Astrocyte (in vitro differentiated cells and primary cell): ENCODE data around the gene CDK14. TPM values are rescaled to one million over a fixed set of nuclear protein-coding genes. Genes with fewer than 3 reads are reported as not detected.
"Not testable (repeated sequence)": the region's sequence is repeated elsewhere in the genome, so short reads cannot be mapped to it uniquely, and the experiment has no call there.

Source experiments
- DNase-seq: peaks from one replicate; pipeline ENCODE4 v3.0.0-alpha.2; 2010; ENCODE audit warnings: low read depth
- FAIRE-seq: peaks from 2 replicates; lab custom pipeline; 2011; peaks lifted over from hg19 to GRCh38; lab: Jason Lieb, UNC
- H2AFZ ChIP-seq: 2 replicates; pipeline ENCODE4 v1.6.0; 2012; ENCODE audit warnings: low read depth, low read length, inconsistent platforms
- H3K27ac ChIP-seq: 2 replicates; pipeline ENCODE4 v1.5.1; 2011; ENCODE audit warnings: low read depth, low read length, inconsistent platforms
- H3K27me3 ChIP-seq: 2 replicates; pipeline ENCODE4 v1.6.0; 2011; ENCODE audit warnings: low read length, inconsistent platforms; ENCODE audit not compliant: insufficient read depth
- H3K36me3 ChIP-seq: 2 replicates; pipeline ENCODE4 v1.5.1; 2011; ENCODE audit warnings: low read length, inconsistent platforms; ENCODE audit not compliant: insufficient read depth
- H3K4me1 ChIP-seq: 2 replicates; pipeline ENCODE4 v1.5.1; 2011; ENCODE audit warnings: low read length, inconsistent platforms; ENCODE audit not compliant: insufficient read depth
- H3K4me2 ChIP-seq: 2 replicates; pipeline ENCODE4 v1.6.0; 2012; ENCODE audit warnings: low read length, inconsistent platforms
- H3K4me3 ChIP-seq: 2 replicates; pipeline ENCODE4 v1.5.1; 2011; ENCODE audit warnings: low read depth, mild to moderate bottlenecking, low read length, inconsistent platforms; ENCODE audit not compliant: insufficient read depth
- H3K79me2 ChIP-seq: 2 replicates; pipeline ENCODE4 v1.6.0; 2012; ENCODE audit warnings: mild to moderate bottlenecking, low read length, inconsistent platforms; ENCODE audit not compliant: insufficient read depth
- H3K9ac ChIP-seq: 2 replicates; pipeline ENCODE4 v1.6.0; 2012; ENCODE audit warnings: mild to moderate bottlenecking, low read length, inconsistent platforms
- H3K9me3 ChIP-seq: 2 replicates; pipeline ENCODE4 v1.5.1; 2012; ENCODE audit warnings: low read depth, mild to moderate bottlenecking, low read length, inconsistent platforms; ENCODE audit not compliant: insufficient read depth
- H4K20me1 ChIP-seq: 2 replicates; pipeline ENCODE4 v1.6.0; 2012; ENCODE audit warnings: low read length, inconsistent platforms; ENCODE audit not compliant: insufficient read depth
- H3K27ac Mint-ChIP-seq: one replicate; pipeline ENCODE4 v1.8.0; 2021; ENCODE audit warnings: mild to moderate bottlenecking, mixed read lengths; ENCODE audit not compliant: unreplicated experiment
- H3K27me3 Mint-ChIP-seq: one replicate; pipeline ENCODE4 v1.8.0; 2021; ENCODE audit warnings: low read depth, mixed read lengths; ENCODE audit not compliant: unreplicated experiment
- H3K36me3 Mint-ChIP-seq: one replicate; pipeline ENCODE4 v1.8.0; 2021; ENCODE audit warnings: low read depth, mixed read lengths; ENCODE audit not compliant: unreplicated experiment
- H3K4me1 Mint-ChIP-seq: one replicate; pipeline ENCODE4 v1.8.0; 2021; ENCODE audit warnings: low read depth, mixed read lengths; ENCODE audit not compliant: unreplicated experiment
- H3K4me3 Mint-ChIP-seq: one replicate; pipeline ENCODE4 v1.8.0; 2021; ENCODE audit warnings: mild to moderate bottlenecking, moderate library complexity, mixed read lengths; ENCODE audit not compliant: unreplicated experiment
- H3K9me3 Mint-ChIP-seq: one replicate; pipeline ENCODE4 v1.8.0; 2021; ENCODE audit warnings: mild to moderate bottlenecking, mixed read lengths; ENCODE audit not compliant: unreplicated experiment
- EZH2 ChIP-seq: IDR thresholded peaks from 2 replicates; pipeline ENCODE4 v1.6.1; 2012; ENCODE audit warnings: mild to moderate bottlenecking, low read length, inconsistent platforms; ENCODE audit not compliant: insufficient read depth
- total RNA-seq: library from RNA; stranded (reverse); gene quantifications from 2 replicates; pipeline ENCODE4 v1.2.1, GENCODE V29; 2021
- TF ChIP-seq, protein P1 (sequence below): IDR thresholded peaks from 2 replicates; pipeline ENCODE4 v1.5.1; 2011; ENCODE audit warnings: low read depth, mild to moderate bottlenecking, inconsistent platforms, low read length, moderate library complexity; ENCODE audit not compliant: insufficient read depth

The CDK14 gene
- total RNA-seq, 1 donor from 2014 or later: 30.2 TPM

DNA sequence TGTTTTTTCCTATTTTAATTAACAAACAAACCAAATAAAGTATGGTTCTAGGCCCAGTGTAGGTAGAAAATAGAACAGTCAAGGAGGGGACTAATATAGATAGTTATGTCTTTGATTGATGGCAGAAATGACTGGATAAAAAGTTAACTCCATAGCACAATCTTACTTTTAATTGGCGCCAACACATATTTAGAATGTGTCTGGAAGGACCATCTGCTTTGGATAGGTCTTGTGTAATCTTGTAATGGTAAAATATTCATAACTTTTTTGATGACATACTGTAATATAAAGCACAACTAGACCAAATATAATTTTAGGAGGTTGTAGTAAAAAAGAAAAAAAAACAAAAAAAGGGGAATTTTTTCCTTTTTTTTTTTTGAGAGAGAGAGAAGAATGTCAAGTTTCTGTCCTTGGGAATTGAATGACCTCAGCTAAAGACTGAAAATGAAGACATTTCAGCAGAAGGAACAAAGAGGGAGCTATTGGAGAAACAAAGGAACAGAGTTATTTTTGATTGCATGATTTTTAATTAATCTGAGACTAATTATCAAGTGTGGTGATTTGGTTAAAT lies 193.7 kb downstream of the CDK14 start:
- FAIRE-seq (no peak), DNase-seq (no peak)
- no peak overlapping the region for H3K27ac ChIP-seq
- no peak overlapping the region for H2AFZ ChIP-seq
- no peaks in the 10 kb centered on the region for H3K27me3 ChIP-seq
- Mint-ChIP-seq H3K9me3 (peaks cover 11% of the 10 kb centered on the region), H3K4me3 (no peak overlapping the region), H3K36me3 (peaks cover 14% of the 10 kb centered on the region), H3K27me3 (no peaks in the 10 kb centered on the region), H3K4me1 (peaks cover 4% of the 10 kb centered on the region), H3K27ac (no peak overlapping the region)
- no peak overlapping the region for H3K4me3 ChIP-seq
- H3K4me2 ChIP-seq: no peak overlapping the region
- no peaks in the 10 kb centered on the region for H3K79me2 ChIP-seq
- no peaks in the 10 kb centered on the region for H3K4me1 ChIP-seq
- no peaks in the 10 kb centered on the region for H3K36me3 ChIP-seq
- no peak for TF ChIP-seq EZH2
- TF ChIP-seq, protein P1, sequence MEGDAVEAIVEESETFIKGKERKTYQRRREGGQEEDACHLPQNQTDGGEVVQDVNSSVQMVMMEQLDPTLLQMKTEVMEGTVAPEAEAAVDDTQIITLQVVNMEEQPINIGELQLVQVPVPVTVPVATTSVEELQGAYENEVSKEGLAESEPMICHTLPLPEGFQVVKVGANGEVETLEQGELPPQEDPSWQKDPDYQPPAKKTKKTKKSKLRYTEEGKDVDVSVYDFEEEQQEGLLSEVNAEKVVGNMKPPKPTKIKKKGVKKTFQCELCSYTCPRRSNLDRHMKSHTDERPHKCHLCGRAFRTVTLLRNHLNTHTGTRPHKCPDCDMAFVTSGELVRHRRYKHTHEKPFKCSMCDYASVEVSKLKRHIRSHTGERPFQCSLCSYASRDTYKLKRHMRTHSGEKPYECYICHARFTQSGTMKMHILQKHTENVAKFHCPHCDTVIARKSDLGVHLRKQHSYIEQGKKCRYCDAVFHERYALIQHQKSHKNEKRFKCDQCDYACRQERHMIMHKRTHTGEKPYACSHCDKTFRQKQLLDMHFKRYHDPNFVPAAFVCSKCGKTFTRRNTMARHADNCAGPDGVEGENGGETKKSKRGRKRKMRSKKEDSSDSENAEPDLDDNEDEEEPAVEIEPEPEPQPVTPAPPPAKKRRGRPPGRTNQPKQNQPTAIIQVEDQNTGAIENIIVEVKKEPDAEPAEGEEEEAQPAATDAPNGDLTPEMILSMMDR: no peak
- H4K20me1 ChIP-seq: no peaks in the 10 kb centered on the region
- H3K9ac ChIP-seq: no peak overlapping the region
- H3K9me3 ChIP-seq: no peaks in the 10 kb centered on the region

- H3K36me3 ChIP-seq: peaks cover 3% of the 10 kb centered on the region
- H3K4me3 ChIP-seq: no peak overlapping the region
- Mint-ChIP-seq H3K4me1 (peaks cover 3% of the 10 kb centered on the region), H3K27ac (no peak overlapping the region), H3K4me3 (no peak overlapping the region), H3K27me3 (no peaks in the 10 kb centered on the region), H3K36me3 (peaks cover 17% of the 10 kb centered on the region), H3K9me3 (peaks cover 11% of the 10 kb centered on the region)
- no peaks in the 10 kb centered on the region for H3K27me3 ChIP-seq
- DNase-seq (no peak), FAIRE-seq (no peak)
- H3K4me2 ChIP-seq: no peak overlapping the region
- TF ChIP-seq EZH2: no peak
- TF ChIP-seq, protein P1: no peak
- no peaks in the 10 kb centered on the region for H3K4me1 ChIP-seq
- peaks cover 5% of the 10 kb centered on the region for H3K79me2 ChIP-seq
- no peak overlapping the region for H3K9ac ChIP-seq
- no peaks in the 10 kb centered on the region for H3K9me3 ChIP-seq
- no peak overlapping the region for H3K27ac ChIP-seq
- H4K20me1 ChIP-seq: peaks cover 6% of the 10 kb centered on the region
- H2AFZ ChIP-seq: no peak overlapping the region
Measured at GRCh38 chr7:90791596-90791995, 195.5 kb downstream of the CDK14 start.

- Histone ChIP-seq H3K9me3 (no peaks in the 10 kb centered on the region), H2AFZ (no peak overlapping the region), H3K27ac (no peak overlapping the region), H4K20me1 (peaks cover 7% of the 10 kb centered on the region), H3K4me2 (no peak overlapping the region), H3K9ac (no peak overlapping the region), H3K79me2 (peaks cover 5% of the 10 kb centered on the region), H3K36me3 (peaks cover 3% of the 10 kb centered on the region), H3K4me3 (no peak overlapping the region), H3K4me1 (no peaks in the 10 kb centered on the region), H3K27me3 (no peaks in the 10 kb centered on the region)
- Mint-ChIP-seq H3K36me3 (peaks cover 17% of the 10 kb centered on the region), H3K4me3 (no peak overlapping the region), H3K9me3 (peaks cover 11% of the 10 kb centered on the region), H3K27ac (no peak overlapping the region), H3K27me3 (no peaks in the 10 kb centered on the region), H3K4me1 (peaks cover 3% of the 10 kb centered on the region)
- FAIRE-seq (no peak), DNase-seq (no peak)
- TF ChIP-seq EZH2: no peak
- TF ChIP-seq, protein P1: no peak
Measured at GRCh38 chr7:90792301-90792700, 196.2 kb downstream of the CDK14 start.

DNA sequence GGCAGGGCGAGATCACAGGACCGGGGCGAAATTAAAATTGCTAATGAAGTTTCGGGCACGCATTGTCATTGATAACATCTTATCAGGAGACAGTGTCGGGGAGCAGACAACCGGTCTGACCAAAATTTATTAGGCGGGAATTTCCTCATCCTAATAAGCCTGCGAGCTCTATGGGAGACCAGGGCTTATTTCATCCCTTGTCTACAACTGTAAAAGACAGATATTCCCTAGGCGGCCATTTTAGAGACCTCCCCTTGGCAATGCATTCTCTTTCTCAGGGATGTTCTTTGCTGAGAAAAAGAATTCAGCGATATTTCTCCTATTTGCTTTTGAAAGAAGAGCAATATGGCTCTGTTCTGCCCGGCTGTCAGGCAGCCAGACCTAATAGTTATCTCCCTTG lies 198.1 kb downstream of the CDK14 start:
- DNase-seq, H3K79me2 ChIP-seq, H3K27me3 Mint-ChIP-seq, FAIRE-seq, H3K4me2 ChIP-seq, H3K4me1 Mint-ChIP-seq, H3K27ac ChIP-seq, H3K27me3 ChIP-seq, H3K4me1 ChIP-seq, H3K9me3 ChIP-seq, H3K36me3 ChIP-seq, H3K27ac Mint-ChIP-seq, H2AFZ ChIP-seq, H3K9ac ChIP-seq, H3K4me3 ChIP-seq, H3K4me3 Mint-ChIP-seq: not testable (repeated sequence)
- Mint-ChIP-seq H3K36me3 (peaks cover 17% of the 10 kb centered on the region), H3K9me3 (peaks cover 11% of the 10 kb centered on the region)
- peaks cover 12% of the 10 kb centered on the region for H4K20me1 ChIP-seq
